ENCODE measurements around the gene NCAN. TPM values are rescaled to one million over a fixed set of nuclear protein-coding genes. Genes with fewer than 3 reads are reported as not detected.

The NCAN gene
- total and polyA plus RNA-seq, 2 of the 13 experiments (the other 11 are each of a cell fraction or from before 2014, with no cell fraction given): not detected

- TF ChIP-seq ZNF549 (CRISPR knock-in tag; IDR thresholded peaks at IDR 0.05) (no peak), ATF1 (CRISPR knock-in tag; IDR thresholded peaks at IDR 0.05) (no peak), HMG20A (CRISPR knock-in tag; IDR thresholded peaks at IDR 0.05; ENCODE audit: borderline replicate concordance) (no peak), GATAD1 (CRISPR knock-in tag; IDR thresholded peaks at IDR 0.05) (peak; percentile 48; the same call in 1 of the 2 replicates), RAD21 (CRISPR knock-in tag; IDR thresholded peaks at IDR 0.05) (no peak), ZNF331 (CRISPR knock-in tag; IDR thresholded peaks at IDR 0.05) (peak; percentile 25; the same call in 1 of the 2 replicates), MXD4 (CRISPR knock-in tag; IDR thresholded peaks at IDR 0.05) (no peak), NFE2 (CRISPR knock-in tag; IDR thresholded peaks at IDR 0.05) (no peak), SRSF9 (IDR thresholded peaks at IDR 0.05; ENCODE audit: borderline replicate concordance, insufficient read depth, low read depth, low read length, poor library complexity, severe bottlenecking) (no peak), MTA1 (CRISPR knock-in tag; IDR thresholded peaks at IDR 0.05; ENCODE audit: borderline replicate concordance) (peak; percentile 46; the same call in 1 of the 2 replicates), MED8 (CRISPR knock-in tag; IDR thresholded peaks at IDR 0.05; ENCODE audit: insufficient replicate concordance) (peak; percentile 69), NFIB (CRISPR knock-in tag; IDR thresholded peaks at IDR 0.05; ENCODE audit: borderline replicate concordance) (no peak), ZNF781 (CRISPR knock-in tag; IDR thresholded peaks at IDR 0.05; ENCODE audit: borderline replicate concordance, not compliant biosample characterization) (no peak), E2F1 (CRISPR knock-in tag; IDR thresholded peaks at IDR 0.05) (no peak), ZNF510 (CRISPR knock-in tag; IDR thresholded peaks at IDR 0.05; ENCODE audit: low read depth) (no peak), PLRG1 (conservative IDR thresholded peaks at IDR 0.05) (no peak), ZNF570 (CRISPR knock-in tag; IDR thresholded peaks at IDR 0.05; ENCODE audit: borderline replicate concordance) (no peak), ZNF639 (CRISPR knock-in tag; conservative IDR thresholded peaks at IDR 0.05) (no peak), DMAP1 (CRISPR knock-in tag; IDR thresholded peaks at IDR 0.05) (peak; percentile 60), HOXA5 (CRISPR knock-in tag; IDR thresholded peaks at IDR 0.05) (peak; percentile 71; the same call in 1 of the 2 replicates), ZNF878 (CRISPR knock-in tag; IDR thresholded peaks at IDR 0.05) (peak; percentile 87), AHR (CRISPR knock-in tag; IDR thresholded peaks at IDR 0.05) (no peak), GABPB1 (CRISPR knock-in tag; IDR thresholded peaks at IDR 0.05) (peak; percentile 73), ERF (CRISPR knock-in tag; IDR thresholded peaks at IDR 0.05) (peak; percentile 70; the same call in 1 of the 2 replicates), TBP (CRISPR knock-in tag; IDR thresholded peaks at IDR 0.05) (no peak), GTF2F1 (IDR thresholded peaks at IDR 0.05; ENCODE audit: low read length) (no peak), LBX2 (CRISPR knock-in tag; IDR thresholded peaks at IDR 0.05; ENCODE audit: borderline replicate concordance) (no peak), ZMYM3 (CRISPR knock-in tag; IDR thresholded peaks at IDR 0.05) (peak; percentile 69; the same call in 1 of the 2 replicates), SAFB2 (CRISPR knock-in tag; IDR thresholded peaks at IDR 0.05; ENCODE audit: borderline replicate concordance, low read depth) (no peak), ZNF543 (CRISPR knock-in tag; IDR thresholded peaks at IDR 0.05) (0 out of 2 replicates have a peak, but pooled peaks have one; percentile 42), SALL1 (CRISPR knock-in tag; IDR thresholded peaks at IDR 0.05) (peak; percentile 78)
These were observed 39.8 kb upstream of the NCAN start (continued) for GRCh38 chr19:19171821-19172532.

All from HepG2 (cell line).